Activated CD4-positive, alpha-beta T cell treated with anti-CD3 and anti-CD28 coated beads, Interleukin-2, amount 10 ng/mL, durations not matched to agents 7 days and 5 days (primary cell): ENCODE measurements around the gene CHRNB4. TPM values are rescaled to one million over a fixed set of nuclear protein-coding genes. Genes with fewer than 3 reads are reported as not detected.
"Not testable (repeated sequence)": the region's sequence is repeated elsewhere in the genome, so short reads cannot be mapped to it uniquely, and the experiment has no call there.

Experiments used
- CTCF ChIA-PET: fragments of 350-600 bp; sonication (Branson Sonifier 250); formaldehyde crosslinking; loops from one replicate; lab custom pipeline; 2021; ENCODE audit warnings: antibody characterized with exemption; lab: Charles Lee
- POLR2A ChIA-PET: fragments of 350-600 bp; sonication (Branson Sonifier 250); formaldehyde crosslinking; loops from one replicate; lab custom pipeline; 2021; ENCODE audit warnings: antibody characterized with exemption; lab: Charles Lee
- DNase-seq: peaks from one replicate; pipeline ENCODE4 v3.0.0-alpha.2; 2020
- H3K27ac Mint-ChIP-seq: one replicate; pipeline ENCODE4 v1.8.0; 2021; ENCODE audit warnings: mild to moderate bottlenecking, moderate library complexity, mixed read lengths
- H3K27me3 Mint-ChIP-seq: one replicate; pipeline ENCODE4 v1.8.0; 2021; ENCODE audit warnings: mixed read lengths
- H3K36me3 Mint-ChIP-seq: one replicate; pipeline ENCODE4 v1.8.0; 2021; ENCODE audit warnings: low read depth, mixed read lengths
- H3K4me1 Mint-ChIP-seq: one replicate; pipeline ENCODE4 v1.8.0; 2021; ENCODE audit warnings: mixed read lengths
- H3K4me3 Mint-ChIP-seq: one replicate; pipeline ENCODE4 v1.8.0; 2021; ENCODE audit warnings: mild to moderate bottlenecking, moderate library complexity, mixed read lengths
- H3K9me3 Mint-ChIP-seq: one replicate; pipeline ENCODE4 v1.8.0; 2021; ENCODE audit warnings: mixed read lengths
- total RNA-seq, 2 experiments: library from RNA; stranded (reverse); gene quantifications; one replicate each; pipeline ENCODE4 v1.2.3, GENCODE V29; 2021

CHRNB4 gene
- total RNA-seq = not detected

GRCh38 chr15:78641102-78641748 lies at the start of gene CHRNB4:
TSS of gene CHRNB4 (minus strand) at chr15:78641210. CDS start at chr15:78641133, 77 bp downstream.
- Mint-ChIP-seq H3K9me3 (no peaks in the 10 kb centered on the region), H3K4me1 (peaks cover 13% of the 10 kb centered on the region), H3K4me3 (peak within 1 kb of the TSS; percentile 53), H3K27me3 (peaks cover 14% of the 10 kb centered on the region), H3K36me3 (no peaks in the 10 kb centered on the region), H3K27ac (no peak within 1 kb of the TSS)
- DNase-seq = no peak
- POLR2A ChIA-PET = no interaction called here
- CTCF ChIA-PET = interaction anchor here (0.5 to 1.2 kb wide), 3 partner anchors 27 to 93 kb away, joined by 3 read pairs; no protein-coding TSS in a partner anchor

GRCh38 chr15:78689626-78690025 lies 48.6 kb upstream of the CHRNB4 start:
- POLR2A ChIA-PET = no interaction called here
- H3K9me3 Mint-ChIP-seq = no peaks in the 10 kb centered on the region
- no peak overlapping the region for H3K27ac Mint-ChIP-seq

DNA sequence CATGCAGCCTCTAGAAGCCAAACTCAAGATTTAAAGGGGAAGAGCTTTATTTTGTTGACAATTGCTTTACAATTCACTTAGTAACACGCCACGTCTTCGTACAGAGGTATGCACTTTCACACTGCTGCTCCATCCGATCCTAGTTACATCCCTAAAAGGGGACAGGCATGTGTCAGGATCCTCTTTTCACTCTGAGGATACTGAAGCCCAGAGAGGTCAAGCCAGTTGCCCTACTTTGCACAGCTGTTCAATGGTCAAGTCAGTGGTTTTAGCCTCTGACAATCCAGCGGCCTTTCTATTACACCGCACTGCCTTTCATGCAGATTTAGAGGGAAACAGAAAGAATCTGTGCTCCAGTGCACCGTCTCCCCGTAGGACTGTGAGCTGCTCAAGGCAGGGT lies 44.9 kb upstream of the CHRNB4 start:
- no peaks in the 10 kb centered on the region for H3K4me1 Mint-ChIP-seq
- no peaks in the 10 kb centered on the region for H3K9me3 Mint-ChIP-seq
- H3K4me3 Mint-ChIP-seq = no peak overlapping the region
- peaks cover 2% of the 10 kb centered on the region for H3K27me3 Mint-ChIP-seq
- H3K36me3 Mint-ChIP-seq = no peaks in the 10 kb centered on the region
- ChIA-PET CTCF (interaction anchor here (0.8 kb wide), 1 partner anchor 52 kb away, joined by 3 read pairs; no protein-coding TSS in a partner anchor), POLR2A (no interaction called here)
- H3K27ac Mint-ChIP-seq = no peak overlapping the region
- no peak for DNase-seq

More at GRCh38 chr15:78689626-78690025, 48.6 kb upstream of the CHRNB4 start:
- Mint-ChIP-seq H3K36me3 (no peaks in the 10 kb centered on the region), H3K4me1 (no peaks in the 10 kb centered on the region), H3K27me3 (peaks cover 2% of the 10 kb centered on the region), H3K4me3 (no peak overlapping the region)
- no peak for DNase-seq
- CTCF ChIA-PET = interaction anchor here (0.6 to 1.7 kb wide), 2 partner anchors 18 to 157 kb away, joined by 3 read pairs; no protein-coding TSS in a partner anchor

- CTCF ChIA-PET = interaction anchor here (0.8 kb wide), 1 partner anchor 53 kb away, joined by 3 read pairs; no protein-coding TSS in a partner anchor
These were observed 44.3 kb upstream of the CHRNB4 start for GRCh38 chr15:78685159-78685921.

GRCh38 chr15:78684657-78685056 lies 43.6 kb upstream of the CHRNB4 start:
- ChIA-PET CTCF (interaction anchor here (0.6 kb wide), 1 partner anchor 70 kb away, joined by 4 read pairs; no protein-coding TSS in a partner anchor), POLR2A (interaction anchor here (0.6 kb wide), 1 partner anchor 178 kb away, joined by 10 read pairs; no protein-coding TSS in a partner anchor)
- no peaks in the 10 kb centered on the region for H3K36me3 Mint-ChIP-seq
- no peaks in the 10 kb centered on the region for H3K9me3 Mint-ChIP-seq
- H3K4me1 Mint-ChIP-seq = no peaks in the 10 kb centered on the region
- H3K27ac Mint-ChIP-seq = no peak overlapping the region
- H3K27me3 Mint-ChIP-seq = peaks cover 2% of the 10 kb centered on the region
- no peak for DNase-seq
- H3K4me3 Mint-ChIP-seq = no peak overlapping the region

More at GRCh38 chr15:78685159-78685921, 44.3 kb upstream of the CHRNB4 start:
- Mint-ChIP-seq H3K27ac (no peak overlapping the region), H3K36me3 (no peaks in the 10 kb centered on the region), H3K4me3 (no peak overlapping the region), H3K4me1 (no peaks in the 10 kb centered on the region), H3K9me3 (no peaks in the 10 kb centered on the region), H3K27me3 (peaks cover 2% of the 10 kb centered on the region)
- no peak for DNase-seq
- POLR2A ChIA-PET = no interaction called here

- H3K27ac Mint-ChIP-seq, DNase-seq, POLR2A ChIA-PET, H3K4me1 Mint-ChIP-seq, H3K9me3 Mint-ChIP-seq, H3K27me3 Mint-ChIP-seq, H3K36me3 Mint-ChIP-seq, H3K4me3 Mint-ChIP-seq: not testable (repeated sequence)
- CTCF ChIA-PET = interaction anchor here (0.6 kb wide), 1 partner anchor 256 kb away, joined by 3 read pairs; no protein-coding TSS in a partner anchor
These were observed 42.6 kb upstream of the CHRNB4 start for GRCh38 chr15:78683599-78683998.

GRCh38 chr15:78682693-78683410 lies 41.8 kb upstream of the CHRNB4 start:
- Mint-ChIP-seq H3K27ac (no peak overlapping the region), H3K27me3 (peaks cover 2% of the 10 kb centered on the region), H3K9me3 (no peaks in the 10 kb centered on the region), H3K36me3 (no peaks in the 10 kb centered on the region), H3K4me1 (no peaks in the 10 kb centered on the region), H3K4me3 (no peak overlapping the region)
- DNase-seq = no peak
- POLR2A ChIA-PET = no interaction called here
- CTCF ChIA-PET = interaction anchor here (0.6 kb wide), 1 partner anchor 43 kb away, joined by 5 read pairs; no protein-coding TSS in a partner anchor

- H3K9me3 Mint-ChIP-seq = no peaks in the 10 kb centered on the region
- DNase-seq = no peak
- POLR2A ChIA-PET = no interaction called here
- H3K4me3 Mint-ChIP-seq = no peak overlapping the region
- H3K4me1 Mint-ChIP-seq = no peaks in the 10 kb centered on the region
- H3K27ac Mint-ChIP-seq = no peak overlapping the region
- CTCF ChIA-PET = no interaction called here
- H3K36me3 Mint-ChIP-seq = no peaks in the 10 kb centered on the region
- peaks cover 2% of the 10 kb centered on the region for H3K27me3 Mint-ChIP-seq
These were observed 41.1 kb upstream of the CHRNB4 start for GRCh38 chr15:78682004-78682651.

- Mint-ChIP-seq H3K4me1 (no peaks in the 10 kb centered on the region), H3K9me3 (no peaks in the 10 kb centered on the region), H3K36me3 (no peaks in the 10 kb centered on the region), H3K27ac (no peak overlapping the region), H3K4me3 (no peak overlapping the region), H3K27me3 (no peaks in the 10 kb centered on the region)
- ChIA-PET CTCF (no interaction called here), POLR2A (no interaction called here)
- no peak for DNase-seq
These were observed 40.4 kb upstream of the CHRNB4 start for GRCh38 chr15:78681281-78682003.

DNA sequence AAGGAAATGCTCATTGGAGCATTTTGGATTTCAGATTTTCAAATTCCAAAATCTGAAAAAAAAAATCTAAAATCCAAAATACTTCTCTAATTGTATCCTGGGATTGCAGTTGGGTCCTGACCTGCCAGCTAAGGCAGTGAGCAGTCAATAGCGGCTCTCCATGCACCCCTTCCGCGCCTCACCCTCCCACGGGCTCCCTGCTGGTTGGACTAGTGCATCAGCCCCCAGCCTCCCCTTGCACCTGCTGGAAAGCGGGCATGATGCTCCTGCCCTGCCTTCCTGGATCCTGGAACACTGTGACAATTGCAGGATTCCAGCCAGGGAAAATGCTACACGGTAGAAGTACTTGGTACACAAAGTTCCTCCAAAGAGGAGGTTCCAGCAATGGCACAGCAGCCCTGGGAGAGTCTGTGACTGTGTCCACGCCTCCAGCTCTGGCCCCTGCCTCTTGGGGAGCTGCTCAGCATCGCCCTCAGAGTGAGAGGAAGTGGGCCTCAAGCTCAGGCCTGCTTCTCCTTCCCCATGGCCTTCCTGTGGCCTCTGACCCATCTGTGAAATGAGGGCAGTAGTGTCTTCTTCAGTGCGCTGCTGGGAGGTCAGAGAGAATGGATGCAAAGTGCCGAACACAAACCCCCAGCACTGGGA lies 39.5 kb upstream of the CHRNB4 start:
- Mint-ChIP-seq H3K9me3 (no peaks in the 10 kb centered on the region), H3K36me3 (no peaks in the 10 kb centered on the region), H3K27me3 (no peaks in the 10 kb centered on the region), H3K27ac (no peak overlapping the region), H3K4me3 (no peak overlapping the region), H3K4me1 (no peaks in the 10 kb centered on the region)
- CTCF ChIA-PET = no interaction called here
- no peak for DNase-seq
- POLR2A ChIA-PET = no interaction called here

DNA sequence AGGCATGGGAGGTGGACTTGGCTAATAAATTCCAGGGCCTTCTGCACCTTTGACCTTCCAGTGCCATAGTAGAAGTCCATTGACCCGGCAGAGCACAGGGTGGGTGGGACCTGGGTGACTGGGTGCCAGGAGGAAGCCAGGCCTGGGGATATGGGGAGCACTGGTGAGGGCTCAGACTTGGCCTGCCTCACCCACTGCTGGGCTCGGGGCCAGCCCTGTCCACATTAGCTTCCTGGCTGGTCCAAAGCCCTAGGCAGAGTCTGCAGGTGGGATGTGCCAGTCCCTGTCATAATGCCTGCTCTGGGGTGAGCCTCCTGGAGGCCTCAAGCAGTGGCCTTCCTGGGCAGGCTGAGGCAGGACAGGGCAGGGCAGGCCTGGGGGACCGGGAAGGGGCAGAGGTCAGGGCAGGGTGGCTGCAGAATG lies 38.1 kb upstream of the CHRNB4 start:
- DNase-seq = no peak
- no peaks in the 10 kb centered on the region for H3K36me3 Mint-ChIP-seq
- ChIA-PET POLR2A (no interaction called here), CTCF (no interaction called here)
- H3K27ac Mint-ChIP-seq = no peak overlapping the region
- H3K4me3 Mint-ChIP-seq = no peak overlapping the region
- no peaks in the 10 kb centered on the region for H3K9me3 Mint-ChIP-seq
- H3K4me1 Mint-ChIP-seq = no peaks in the 10 kb centered on the region
- H3K27me3 Mint-ChIP-seq = no peaks in the 10 kb centered on the region
